Measurements from ENCODE around the gene RXFP3. TPM values are rescaled to one million over a fixed set of nuclear protein-coding genes. Genes with fewer than 3 reads are reported as not detected.

Gene RXFP3
- total RNA-seq, 1 donor: not detected

DNA sequence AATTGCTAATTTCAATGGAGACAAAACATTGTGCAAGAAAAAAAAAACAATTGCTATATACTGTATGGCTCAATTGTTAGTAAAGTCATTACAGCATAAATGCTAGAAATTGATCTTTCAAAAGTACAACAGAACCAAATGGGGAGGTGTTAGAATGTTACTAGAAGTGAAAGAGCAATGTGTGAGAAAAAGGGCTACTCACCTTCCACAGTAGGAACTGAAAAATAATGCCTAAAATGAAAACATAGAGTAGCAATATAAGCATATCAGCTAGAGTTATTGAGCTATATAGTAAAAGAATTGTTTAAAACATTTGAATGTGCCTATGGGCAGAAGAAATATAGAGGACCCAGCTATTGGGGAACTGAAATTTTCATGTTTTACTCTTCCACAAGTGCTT lies 10.9 kb upstream of the RXFP3 start:
- no peak overlapping the region for H3K4me3 ChIP-seq (ENCODE audit: low read depth, low read length)
- no peak for DNase-seq (ENCODE audit: low read depth)
- TF ChIP-seq, protein P1, sequence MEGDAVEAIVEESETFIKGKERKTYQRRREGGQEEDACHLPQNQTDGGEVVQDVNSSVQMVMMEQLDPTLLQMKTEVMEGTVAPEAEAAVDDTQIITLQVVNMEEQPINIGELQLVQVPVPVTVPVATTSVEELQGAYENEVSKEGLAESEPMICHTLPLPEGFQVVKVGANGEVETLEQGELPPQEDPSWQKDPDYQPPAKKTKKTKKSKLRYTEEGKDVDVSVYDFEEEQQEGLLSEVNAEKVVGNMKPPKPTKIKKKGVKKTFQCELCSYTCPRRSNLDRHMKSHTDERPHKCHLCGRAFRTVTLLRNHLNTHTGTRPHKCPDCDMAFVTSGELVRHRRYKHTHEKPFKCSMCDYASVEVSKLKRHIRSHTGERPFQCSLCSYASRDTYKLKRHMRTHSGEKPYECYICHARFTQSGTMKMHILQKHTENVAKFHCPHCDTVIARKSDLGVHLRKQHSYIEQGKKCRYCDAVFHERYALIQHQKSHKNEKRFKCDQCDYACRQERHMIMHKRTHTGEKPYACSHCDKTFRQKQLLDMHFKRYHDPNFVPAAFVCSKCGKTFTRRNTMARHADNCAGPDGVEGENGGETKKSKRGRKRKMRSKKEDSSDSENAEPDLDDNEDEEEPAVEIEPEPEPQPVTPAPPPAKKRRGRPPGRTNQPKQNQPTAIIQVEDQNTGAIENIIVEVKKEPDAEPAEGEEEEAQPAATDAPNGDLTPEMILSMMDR (IDR thresholded peaks at IDR 0.05; ENCODE audit: insufficient read depth, low read length): no peak

DNA sequence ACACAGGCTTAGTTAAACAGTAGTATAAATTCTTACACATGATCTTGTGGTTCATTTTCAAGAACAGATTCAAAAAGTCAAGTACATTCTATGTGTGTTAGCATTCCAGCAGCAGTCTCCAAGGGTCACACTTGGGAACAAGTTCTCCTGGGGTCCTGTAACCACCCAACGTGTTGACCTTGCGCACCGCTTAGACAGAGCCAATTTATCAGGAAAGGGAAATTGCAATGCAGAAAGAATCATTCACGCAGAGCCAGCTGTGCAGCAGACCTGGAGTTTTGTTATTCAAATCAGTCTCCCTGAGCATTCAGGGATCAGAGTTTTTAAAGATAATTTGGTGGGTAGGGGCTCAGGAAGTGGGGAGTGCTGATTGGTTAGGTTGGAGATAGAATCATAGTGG lies 8.5 kb upstream of the RXFP3 start:
- TF ChIP-seq, protein P1 (IDR thresholded peaks at IDR 0.05; ENCODE audit: insufficient read depth, low read length): no peak
- H3K4me3 ChIP-seq (ENCODE audit: low read depth, low read length): no peak overlapping the region
- DNase-seq (ENCODE audit: low read depth): no peak

DNA sequence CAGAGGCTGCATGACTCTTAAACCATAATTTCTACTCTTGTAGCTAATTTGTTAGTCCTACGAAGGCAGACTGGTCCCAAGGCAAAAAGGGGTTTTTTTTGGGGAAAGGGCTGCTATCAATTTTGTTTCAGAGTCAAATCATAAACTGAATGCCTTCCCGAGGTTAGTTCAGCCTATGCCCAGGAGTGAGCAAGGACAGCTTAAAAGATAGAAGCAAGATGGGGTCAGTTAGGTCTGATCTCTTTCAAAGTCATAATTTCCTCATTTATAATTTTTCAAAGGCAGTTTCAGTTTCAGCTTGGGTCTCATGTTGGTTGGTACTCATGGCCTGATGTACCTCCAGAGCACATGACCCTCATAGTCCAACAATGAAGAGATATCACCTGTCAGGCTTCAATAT lies 7.9 kb upstream of the RXFP3 start:
- no peak for DNase-seq (ENCODE audit: low read depth)
- TF ChIP-seq, protein P1 (IDR thresholded peaks at IDR 0.05; ENCODE audit: insufficient read depth, low read length): no peak
- no peak overlapping the region for H3K4me3 ChIP-seq (ENCODE audit: low read depth, low read length)

DNA sequence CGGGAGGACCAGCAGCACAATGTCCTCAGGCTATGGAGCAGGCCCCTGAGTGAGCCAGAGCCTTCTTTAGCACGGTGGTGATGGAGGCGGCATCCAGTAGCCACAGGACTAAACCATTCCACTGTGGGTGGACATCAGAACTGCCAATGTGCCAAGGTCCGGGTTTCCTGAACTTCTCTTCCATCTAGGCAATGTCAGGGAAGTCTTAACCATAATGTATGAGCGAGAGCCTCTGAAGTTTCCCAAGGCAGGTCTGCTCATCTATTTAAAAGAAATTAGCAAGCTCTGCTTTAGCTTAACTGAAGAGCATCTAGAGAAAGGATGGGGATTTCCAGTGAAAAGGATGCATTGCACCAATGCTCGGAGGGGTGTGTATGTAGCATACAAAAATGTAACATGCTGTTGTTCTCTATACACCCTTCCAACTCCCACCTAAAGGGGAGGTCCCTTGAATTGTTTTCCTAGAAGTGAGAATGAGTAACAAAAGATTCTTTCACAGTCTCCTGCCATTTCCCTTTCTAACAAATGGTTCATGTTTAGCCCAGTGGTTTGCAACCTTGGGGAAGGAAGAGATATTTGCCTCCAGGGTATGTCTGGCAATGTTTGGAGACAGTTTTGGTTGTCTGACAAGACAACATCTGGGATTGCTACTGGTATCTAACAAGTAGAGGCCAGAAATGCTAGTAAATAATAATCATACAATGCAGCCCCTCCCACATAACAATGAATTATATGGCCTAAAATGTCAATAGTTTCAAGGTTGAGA lies 6.1 kb upstream of the RXFP3 start:
- H3K4me3 ChIP-seq (ENCODE audit: low read depth, low read length): no peak overlapping the region
- TF ChIP-seq, protein P1 (IDR thresholded peaks at IDR 0.05; ENCODE audit: insufficient read depth, low read length): no peak
- DNase-seq (ENCODE audit: low read depth): peak; percentile 58

DNA sequence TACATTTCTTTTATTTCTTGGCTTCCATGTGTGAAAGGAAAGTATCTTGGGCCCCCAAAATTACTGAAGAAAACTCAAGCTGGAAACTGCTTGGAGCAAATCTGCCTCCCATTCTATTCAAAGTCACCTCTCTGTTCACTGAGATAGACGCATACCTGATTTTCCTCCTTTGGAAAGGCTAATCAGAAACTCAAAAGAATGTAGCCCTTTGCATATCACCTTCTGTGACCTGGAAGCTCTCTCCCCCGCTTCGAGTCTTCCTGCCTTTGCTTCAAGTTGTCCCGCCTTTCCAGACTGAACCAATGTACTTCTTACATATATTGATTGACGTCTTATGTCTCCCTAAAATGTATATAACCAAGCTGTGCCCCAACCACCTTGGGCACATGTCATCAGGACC lies 5.0 kb upstream of the RXFP3 start:
- TF ChIP-seq, protein P1 (IDR thresholded peaks at IDR 0.05; ENCODE audit: insufficient read depth, low read length): no peak
- no peak overlapping the region for H3K4me3 ChIP-seq (ENCODE audit: low read depth, low read length)
- DNase-seq (ENCODE audit: low read depth): no peak

DNA sequence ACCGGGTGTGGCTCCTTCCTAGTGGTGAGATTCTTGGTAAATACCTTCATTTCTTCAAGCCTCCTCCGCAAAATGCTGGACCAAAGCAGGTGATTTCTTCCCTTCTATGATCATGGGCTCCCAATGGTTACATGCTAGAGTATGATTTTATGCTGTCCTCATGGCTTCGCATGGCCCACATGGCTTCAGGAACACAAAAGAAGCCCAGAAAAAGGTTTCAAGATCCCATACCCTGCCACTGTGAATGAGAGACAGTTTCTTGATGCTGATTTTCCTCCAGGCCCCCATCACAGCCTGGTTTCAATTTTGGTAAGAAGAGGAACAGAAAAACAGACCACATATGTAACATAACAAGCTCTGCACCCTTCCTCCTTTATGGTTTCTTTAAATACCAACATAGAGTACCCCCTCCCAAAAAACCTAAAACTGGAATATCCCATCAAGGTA lies 2.4 kb upstream of the RXFP3 start:
- H3K4me3 ChIP-seq (ENCODE audit: low read depth, low read length): no peak overlapping the region
- TF ChIP-seq, protein P1 (IDR thresholded peaks at IDR 0.05; ENCODE audit: insufficient read depth, low read length): no peak
- no peak for DNase-seq (ENCODE audit: low read depth)

DNA sequence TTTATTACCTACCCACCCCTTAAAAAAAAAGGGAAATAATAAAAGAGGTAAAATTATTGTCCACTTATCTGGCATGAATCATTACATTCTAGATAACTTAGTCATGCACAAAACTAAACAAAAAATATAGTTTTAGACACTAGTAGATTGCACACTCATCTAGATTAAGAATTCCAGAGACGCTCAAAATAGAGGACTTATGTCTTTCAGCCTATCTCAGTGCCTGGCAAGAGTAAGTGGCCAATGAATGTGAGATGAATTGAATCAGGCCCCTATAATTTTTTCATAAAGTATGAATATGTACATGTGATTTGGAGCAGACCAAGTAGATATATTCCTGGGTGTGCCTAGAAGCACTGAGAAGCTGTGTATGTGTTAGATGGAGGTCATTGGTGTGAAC lies 2.0 kb upstream of the RXFP3 start:
- TF ChIP-seq, protein P1 (IDR thresholded peaks at IDR 0.05; ENCODE audit: insufficient read depth, low read length): no peak
- peak; percentile 56 for DNase-seq (ENCODE audit: low read depth)
- H3K4me3 ChIP-seq (ENCODE audit: low read depth, low read length): no peak overlapping the region

Data from fibroblast of the aortic adventitia (primary cell).